K562 (cell line): Measurements from ENCODE around the gene MBD3. TPM values are rescaled to one million over a fixed set of nuclear protein-coding genes. Genes with fewer than 3 reads are reported as not detected.

ENCODE experiments used
- HMGN3 ChIP-seq: IDR thresholded peaks from 2 replicates; pipeline ENCODE4 v1.6.1; 2011; ENCODE audit warnings: borderline replicate concordance, low read depth, mild to moderate bottlenecking, mixed read lengths, low read length; ENCODE audit not compliant: insufficient read length; ENCODE audit errors: extremely low read depth
- RBM22 ChIP-seq: fragments of 200-400 bp; formaldehyde crosslinking; IDR thresholded peaks from 2 replicates; pipeline ENCODE4 v1.6.1; 2018; ENCODE audit warnings: low read length, low read depth; ENCODE audit not compliant: poor library complexity, severe bottlenecking
- TEAD4 ChIP-seq, 2 experiments: sonication (generic) in 1 of 2; formaldehyde crosslinking in 1 of 2; IDR thresholded peaks; 2 replicates each; pipeline versions ENCODE4 v1.6.1 to v1.8.0; 2012 to 2022; ENCODE audit warnings: borderline replicate concordance in 1 of 2, inconsistent platforms in 1 of 2, low read length in 1 of 2, mild to moderate bottlenecking in 1 of 2, missing genetic modification reagents in 1 of 2
- TRIM24 ChIP-seq, 2 experiments: fragments of 450-650 bp; IDR thresholded peaks; 2 replicates each; pipeline ENCODE4 v1.6.1; 2016
- polyA plus RNA-seq, 8 experiments: library from polyadenylated mRNA; depleted of rRNA in 4 of 8; stranded (reverse) in 5 of 8; unstranded in 3 of 8; fragments of >200 nt; fragmentation: Nextera tagmentation in 2 of 8; fragmentation: Illumina TruSeq in 1 of 8; extraction: Ambion mirVana in 2 of 8; extraction: Trizol in 1 of 8; gene quantifications; 2 replicates each; pipeline versions ENCODE4 v1.2.1 to v1.2.3, GENCODE V29; 2011 to 2014; ENCODE audit warnings: inconsistent platforms in 1 of 8, missing spikeins in 1 of 8
- total RNA-seq, 7 experiments: library from RNA; depleted of rRNA in 6 of 7; stranded (reverse); fragments of >200 nt in 6 of 7; fragmentation: Illumina TruSeq in 2 of 7; extraction: Trizol in 2 of 7; gene quantifications; 2 replicates each; pipeline versions ENCODE4 v1.2.1 to v1.2.3, GENCODE V29; 2011 to 2021; ENCODE audit warnings: low replicate concordance in 1 of 7
- TF ChIP-seq, protein P1 (sequence below), 2 experiments: IDR thresholded peaks; 2 replicates each; pipeline ENCODE4 v1.6.1; 2011; ENCODE audit warnings: borderline replicate concordance in 1 of 2, control low read depth in 1 of 2, low read depth in 1 of 2, low read length in 1 of 2, mild to moderate bottlenecking in 1 of 2, mixed read lengths in 1 of 2, moderate library complexity in 1 of 2; ENCODE audit not compliant: insufficient read depth in 1 of 2, insufficient read length in 1 of 2, poor library complexity in 1 of 2, severe bottlenecking in 1 of 2; ENCODE audit errors: extremely low read depth in 1 of 2
- TF ChIP-seq, protein P2 (sequence below), 2 experiments: fragments of 450-650 bp; formaldehyde crosslinking in 1 of 2; IDR thresholded peaks; 2 replicates each; pipeline versions ENCODE4 v1.4.0 to v1.6.1; 2014 to 2020; ENCODE audit warnings: mild to moderate bottlenecking in 2 of 2, borderline replicate concordance in 1 of 2, low read depth in 1 of 2
- TF ChIP-seq, protein P3 (sequence below): fragments of 450-650 bp; IDR thresholded peaks from 2 replicates; pipeline ENCODE4 v1.6.1; 2016; ENCODE audit warnings: low read depth

MBD3 gene
- total and polyA plus RNA-seq, 9 of the 15 experiments (the other 6 are each of a cell fraction or from before 2014, with no cell fraction given): 0.24 to 137 (median 30.9) TPM

DNA sequence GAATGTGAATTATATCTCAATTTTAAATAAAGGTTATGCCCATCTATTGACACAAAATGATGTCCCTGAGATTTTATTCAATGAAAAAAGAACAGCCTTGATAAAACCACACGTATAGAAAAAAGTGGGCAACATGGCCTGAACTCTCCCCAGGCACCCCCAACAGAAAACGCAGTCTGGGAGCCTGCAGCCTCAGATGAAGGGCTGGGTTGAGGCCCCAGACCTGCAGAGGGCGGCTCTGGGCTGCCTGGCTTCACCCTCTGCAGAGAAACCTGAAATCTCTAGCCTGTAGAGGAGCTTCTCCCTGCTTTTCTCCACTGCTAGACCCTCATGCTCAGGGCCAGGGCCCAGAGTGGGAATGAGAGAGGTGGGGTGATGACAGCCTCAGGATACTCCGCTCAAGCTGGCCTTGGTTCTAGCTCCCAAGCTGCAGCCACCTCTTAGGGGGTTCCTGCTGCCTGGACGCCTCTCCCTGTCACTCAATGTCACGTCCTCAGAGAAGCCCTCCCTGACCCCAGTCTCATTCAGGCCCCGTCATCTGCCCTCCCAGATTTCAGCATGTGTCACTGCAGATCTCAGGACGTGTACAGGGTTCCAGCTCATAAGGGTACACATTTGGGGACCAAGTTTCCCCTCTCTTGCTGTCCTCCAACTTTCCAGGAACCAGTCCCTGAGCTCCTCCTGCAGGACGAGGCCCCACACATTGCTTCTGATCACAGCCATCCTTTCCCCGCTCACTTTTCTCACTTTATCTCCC, 1.8 kb downstream of the MBD3 start (continued):
- TF ChIP-seq, protein P1, sequence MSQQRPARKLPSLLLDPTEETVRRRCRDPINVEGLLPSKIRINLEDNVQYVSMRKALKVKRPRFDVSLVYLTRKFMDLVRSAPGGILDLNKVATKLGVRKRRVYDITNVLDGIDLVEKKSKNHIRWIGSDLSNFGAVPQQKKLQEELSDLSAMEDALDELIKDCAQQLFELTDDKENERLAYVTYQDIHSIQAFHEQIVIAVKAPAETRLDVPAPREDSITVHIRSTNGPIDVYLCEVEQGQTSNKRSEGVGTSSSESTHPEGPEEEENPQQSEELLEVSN (IDR thresholded peaks at IDR 0.05; ENCODE audit: borderline replicate concordance in 1 of 2, extremely low read depth in 1 of 2, insufficient read depth in 1 of 2, insufficient read length in 1 of 2, low read depth in 1 of 2, low read length in 1 of 2, poor library complexity in 1 of 2, severe bottlenecking in 1 of 2): no peak
- no peak for TF ChIP-seq RBM22
- TF ChIP-seq HMGN3: no peak
- TF ChIP-seq, protein P2, sequence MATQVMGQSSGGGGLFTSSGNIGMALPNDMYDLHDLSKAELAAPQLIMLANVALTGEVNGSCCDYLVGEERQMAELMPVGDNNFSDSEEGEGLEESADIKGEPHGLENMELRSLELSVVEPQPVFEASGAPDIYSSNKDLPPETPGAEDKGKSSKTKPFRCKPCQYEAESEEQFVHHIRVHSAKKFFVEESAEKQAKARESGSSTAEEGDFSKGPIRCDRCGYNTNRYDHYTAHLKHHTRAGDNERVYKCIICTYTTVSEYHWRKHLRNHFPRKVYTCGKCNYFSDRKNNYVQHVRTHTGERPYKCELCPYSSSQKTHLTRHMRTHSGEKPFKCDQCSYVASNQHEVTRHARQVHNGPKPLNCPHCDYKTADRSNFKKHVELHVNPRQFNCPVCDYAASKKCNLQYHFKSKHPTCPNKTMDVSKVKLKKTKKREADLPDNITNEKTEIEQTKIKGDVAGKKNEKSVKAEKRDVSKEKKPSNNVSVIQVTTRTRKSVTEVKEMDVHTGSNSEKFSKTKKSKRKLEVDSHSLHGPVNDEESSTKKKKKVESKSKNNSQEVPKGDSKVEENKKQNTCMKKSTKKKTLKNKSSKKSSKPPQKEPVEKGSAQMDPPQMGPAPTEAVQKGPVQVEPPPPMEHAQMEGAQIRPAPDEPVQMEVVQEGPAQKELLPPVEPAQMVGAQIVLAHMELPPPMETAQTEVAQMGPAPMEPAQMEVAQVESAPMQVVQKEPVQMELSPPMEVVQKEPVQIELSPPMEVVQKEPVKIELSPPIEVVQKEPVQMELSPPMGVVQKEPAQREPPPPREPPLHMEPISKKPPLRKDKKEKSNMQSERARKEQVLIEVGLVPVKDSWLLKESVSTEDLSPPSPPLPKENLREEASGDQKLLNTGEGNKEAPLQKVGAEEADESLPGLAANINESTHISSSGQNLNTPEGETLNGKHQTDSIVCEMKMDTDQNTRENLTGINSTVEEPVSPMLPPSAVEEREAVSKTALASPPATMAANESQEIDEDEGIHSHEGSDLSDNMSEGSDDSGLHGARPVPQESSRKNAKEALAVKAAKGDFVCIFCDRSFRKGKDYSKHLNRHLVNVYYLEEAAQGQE (IDR thresholded peaks at IDR 0.05; ENCODE audit: borderline replicate concordance): peak; percentile 49
- TF ChIP-seq, protein P2 (CRISPR knock-in tag; IDR thresholded peaks at IDR 0.05; ENCODE audit: low read depth): no peak
- TF ChIP-seq TRIM24 (IDR thresholded peaks at IDR 0.05): no peak
- peak; percentile 24; the same call in 1 of the 2 replicates for TF ChIP-seq TEAD4 (IDR thresholded peaks at IDR 0.05; ENCODE audit: low read length)
- no peak for TF ChIP-seq TEAD4 (CRISPR knock-in tag; IDR thresholded peaks at IDR 0.05; ENCODE audit: borderline replicate concordance)
- TF ChIP-seq, protein P3, sequence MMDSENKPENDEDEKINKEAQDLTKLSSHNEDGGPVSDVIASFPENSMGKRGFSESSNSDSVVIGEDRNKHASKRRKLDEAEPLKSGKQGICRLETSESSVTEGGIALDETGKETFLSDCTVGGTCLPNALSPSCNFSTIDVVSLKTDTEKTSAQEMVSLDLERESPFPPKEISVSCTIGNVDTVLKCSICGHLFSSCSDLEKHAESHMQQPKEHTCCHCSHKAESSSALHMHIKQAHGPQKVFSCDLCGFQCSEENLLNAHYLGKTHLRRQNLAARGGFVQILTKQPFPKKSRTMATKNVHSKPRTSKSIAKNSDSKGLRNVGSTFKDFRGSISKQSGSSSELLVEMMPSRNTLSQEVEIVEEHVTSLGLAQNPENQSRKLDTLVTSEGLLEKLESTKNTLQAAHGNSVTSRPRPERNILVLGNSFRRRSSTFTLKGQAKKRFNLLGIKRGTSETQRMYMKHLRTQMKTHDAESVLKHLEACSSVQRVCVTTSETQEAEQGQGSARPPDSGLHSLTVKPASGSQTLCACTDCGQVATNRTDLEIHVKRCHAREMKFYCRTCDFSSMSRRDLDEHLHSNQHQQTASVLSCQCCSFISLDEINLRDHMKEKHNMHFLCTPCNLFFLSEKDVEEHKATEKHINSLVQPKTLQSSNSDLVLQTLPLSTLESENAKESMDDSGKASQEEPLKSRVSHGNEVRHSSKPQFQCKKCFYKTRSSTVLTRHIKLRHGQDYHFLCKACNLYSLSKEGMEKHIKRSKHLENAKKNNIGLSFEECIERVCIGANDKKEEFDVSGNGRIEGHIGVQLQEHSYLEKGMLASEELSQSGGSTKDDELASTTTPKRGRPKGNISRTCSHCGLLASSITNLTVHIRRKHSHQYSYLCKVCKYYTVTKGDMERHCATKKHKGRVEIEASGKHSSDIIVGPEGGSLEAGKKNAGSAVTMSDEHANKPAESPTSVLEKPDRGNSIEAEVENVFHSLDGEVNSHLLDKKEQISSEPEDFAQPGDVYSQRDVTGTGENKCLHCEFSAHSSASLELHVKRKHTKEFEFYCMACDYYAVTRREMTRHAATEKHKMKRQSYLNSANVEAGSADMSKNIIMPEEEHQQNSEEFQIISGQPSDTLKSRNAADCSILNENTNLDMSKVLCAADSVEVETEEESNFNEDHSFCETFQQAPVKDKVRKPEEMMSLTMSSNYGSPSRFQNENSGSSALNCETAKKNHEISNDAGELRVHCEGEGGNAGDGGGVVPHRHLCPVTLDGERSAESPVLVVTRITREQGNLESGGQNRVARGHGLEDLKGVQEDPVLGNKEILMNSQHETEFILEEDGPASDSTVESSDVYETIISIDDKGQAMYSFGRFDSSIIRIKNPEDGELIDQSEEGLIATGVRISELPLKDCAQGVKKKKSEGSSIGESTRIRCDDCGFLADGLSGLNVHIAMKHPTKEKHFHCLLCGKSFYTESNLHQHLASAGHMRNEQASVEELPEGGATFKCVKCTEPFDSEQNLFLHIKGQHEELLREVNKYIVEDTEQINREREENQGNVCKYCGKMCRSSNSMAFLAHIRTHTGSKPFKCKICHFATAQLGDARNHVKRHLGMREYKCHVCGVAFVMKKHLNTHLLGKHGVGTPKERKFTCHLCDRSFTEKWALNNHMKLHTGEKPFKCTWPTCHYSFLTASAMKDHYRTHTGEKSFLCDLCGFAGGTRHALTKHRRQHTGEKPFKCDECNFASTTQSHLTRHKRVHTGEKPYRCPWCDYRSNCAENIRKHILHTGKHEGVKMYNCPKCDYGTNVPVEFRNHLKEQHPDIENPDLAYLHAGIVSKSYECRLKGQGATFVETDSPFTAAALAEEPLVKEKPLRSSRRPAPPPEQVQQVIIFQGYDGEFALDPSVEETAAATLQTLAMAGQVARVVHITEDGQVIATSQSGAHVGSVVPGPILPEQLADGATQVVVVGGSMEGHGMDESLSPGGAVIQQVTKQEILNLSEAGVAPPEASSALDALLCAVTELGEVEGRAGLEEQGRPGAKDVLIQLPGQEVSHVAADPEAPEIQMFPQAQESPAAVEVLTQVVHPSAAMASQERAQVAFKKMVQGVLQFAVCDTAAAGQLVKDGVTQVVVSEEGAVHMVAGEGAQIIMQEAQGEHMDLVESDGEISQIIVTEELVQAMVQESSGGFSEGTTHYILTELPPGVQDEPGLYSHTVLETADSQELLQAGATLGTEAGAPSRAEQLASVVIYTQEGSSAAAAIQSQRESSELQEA: no peak
